GM23338 (cell line): Measurements from ENCODE around the gene ZC3H8.
"Not testable (repeated sequence)": the region's sequence is repeated elsewhere in the genome, so short reads cannot be mapped to it uniquely, and the experiment has no call there.

Experiments
- CREB1 ChIP-seq: fragments of 250-450 bp; sonication (Bioruptor Pico); IDR thresholded peaks from 2 replicates; pipeline ENCODE4 v1.5.0; 2020; ENCODE audit warnings: low read depth, mild to moderate bottlenecking, moderate library complexity
- EZH2 ChIP-seq: fragments of 200-600 bp; sonication (generic); IDR thresholded peaks from one replicate; pipeline ENCODE4 v1.8.0; 2017; ENCODE audit warnings: antibody characterized with exemption, mild to moderate bottlenecking, low read depth; ENCODE audit not compliant: unreplicated experiment
- EZH2phosphoT487 ChIP-seq: fragments of 200-600 bp; sonication (generic); IDR thresholded peaks from one replicate; pipeline ENCODE4 v1.8.1; 2018; ENCODE audit warnings: antibody characterized with exemption; ENCODE audit not compliant: unreplicated experiment
- JUNB ChIP-seq: IDR thresholded peaks from one replicate; pipeline ENCODE4 v1.6.1; 2016; ENCODE audit warnings: antibody characterized with exemption; ENCODE audit not compliant: unreplicated experiment
- POLR2AphosphoS5 ChIP-seq: IDR thresholded peaks from 2 replicates; pipeline ENCODE4 v1.6.1; 2016; ENCODE audit warnings: antibody characterized with exemption, low read depth
- STAT1 ChIP-seq: IDR thresholded peaks from one replicate; pipeline ENCODE4 v1.6.1; 2016; ENCODE audit warnings: antibody characterized with exemption; ENCODE audit not compliant: unreplicated experiment
- ZNF114 ChIP-seq: fragments of 250-450 bp; sonication (Bioruptor Pico); IDR thresholded peaks from 2 replicates; pipeline ENCODE4 v1.5.0; 2020; ENCODE audit warnings: mild to moderate bottlenecking, moderate library complexity
- TF ChIP-seq, protein P1 (sequence below), 2 experiments: fragments of 200-600 bp in 1 of 2; sonication (generic) in 1 of 2; conservative IDR thresholded peaks; 2 replicates each; pipeline versions ENCODE4 v1.5.1 to v1.6.1; 2016 to 2017; ENCODE audit warnings: antibody characterized with exemption in 2 of 2, low read depth in 2 of 2, mild to moderate bottlenecking in 2 of 2, moderate library complexity in 1 of 2

DNA sequence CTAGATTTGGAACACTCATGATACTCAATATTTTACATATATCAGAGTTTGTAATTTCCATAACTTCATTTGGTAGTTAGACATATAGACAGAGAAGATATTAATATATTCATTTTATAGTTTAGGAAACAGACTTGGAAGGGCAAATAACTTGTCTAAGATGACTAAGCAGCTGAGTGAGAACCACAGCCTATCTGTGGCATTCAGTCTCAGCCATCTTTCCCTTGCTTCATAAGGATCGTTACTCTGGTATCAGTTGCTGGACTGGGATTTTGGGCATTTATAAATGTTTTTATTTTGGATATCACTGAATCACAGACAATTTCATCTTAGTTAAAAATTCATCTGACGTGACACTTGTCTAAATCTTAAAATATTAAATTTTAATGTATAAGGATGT lies 28.7 kb upstream of the ZC3H8 start:
- not testable (repeated sequence) for TF ChIP-seq EZH2; POLR2AphosphoS5; EZH2phosphoT487; CREB1 (CRISPR knock-in tag); JUNB; STAT1; ZNF114 (CRISPR knock-in tag)
- TF ChIP-seq, protein P1, sequence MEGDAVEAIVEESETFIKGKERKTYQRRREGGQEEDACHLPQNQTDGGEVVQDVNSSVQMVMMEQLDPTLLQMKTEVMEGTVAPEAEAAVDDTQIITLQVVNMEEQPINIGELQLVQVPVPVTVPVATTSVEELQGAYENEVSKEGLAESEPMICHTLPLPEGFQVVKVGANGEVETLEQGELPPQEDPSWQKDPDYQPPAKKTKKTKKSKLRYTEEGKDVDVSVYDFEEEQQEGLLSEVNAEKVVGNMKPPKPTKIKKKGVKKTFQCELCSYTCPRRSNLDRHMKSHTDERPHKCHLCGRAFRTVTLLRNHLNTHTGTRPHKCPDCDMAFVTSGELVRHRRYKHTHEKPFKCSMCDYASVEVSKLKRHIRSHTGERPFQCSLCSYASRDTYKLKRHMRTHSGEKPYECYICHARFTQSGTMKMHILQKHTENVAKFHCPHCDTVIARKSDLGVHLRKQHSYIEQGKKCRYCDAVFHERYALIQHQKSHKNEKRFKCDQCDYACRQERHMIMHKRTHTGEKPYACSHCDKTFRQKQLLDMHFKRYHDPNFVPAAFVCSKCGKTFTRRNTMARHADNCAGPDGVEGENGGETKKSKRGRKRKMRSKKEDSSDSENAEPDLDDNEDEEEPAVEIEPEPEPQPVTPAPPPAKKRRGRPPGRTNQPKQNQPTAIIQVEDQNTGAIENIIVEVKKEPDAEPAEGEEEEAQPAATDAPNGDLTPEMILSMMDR (conservative IDR thresholded peaks at IDR 0.05; ENCODE audit: low read depth in 2 of 2) = not testable (repeated sequence)
